Activated CD4-positive, alpha-beta T cell treated with anti-CD3 and anti-CD28 coated beads for 36 hours (primary cell): ENCODE results near the gene SLC1A1. TPM values are rescaled to one million over a fixed set of nuclear protein-coding genes. Genes with fewer than 3 reads are reported as not detected.

Source experiments
- ATAC-seq: fragments of 200-7000 bp; cut with Tn5 transposase; one replicate; pipeline ENCODE4 v1.10.0; 2021; ENCODE audit warnings: mild to moderate bottlenecking, moderate library complexity
- CTCF ChIA-PET: fragments of 350-600 bp; sonication (Branson Sonifier 250); formaldehyde crosslinking; loops from one replicate; lab custom pipeline; 2021; ENCODE audit warnings: antibody characterized with exemption; lab: Charles Lee
- POLR2A ChIA-PET: fragments of 350-600 bp; sonication (Branson Sonifier 250); formaldehyde crosslinking; loops from one replicate; lab custom pipeline; 2021; ENCODE audit warnings: antibody characterized with exemption, inconsistent platforms; lab: Charles Lee
- DNase-seq: peaks from one replicate; pipeline ENCODE4 v3.0.0-alpha.2; 2020
- H3K27ac Mint-ChIP-seq: one replicate; pipeline ENCODE4 v1.8.0; 2021; ENCODE audit warnings: mixed read lengths
- H3K27me3 Mint-ChIP-seq: one replicate; pipeline ENCODE4 v1.8.0; 2021; ENCODE audit warnings: mixed read lengths
- H3K36me3 Mint-ChIP-seq: one replicate; pipeline ENCODE4 v1.8.0; 2021; ENCODE audit warnings: low read depth, mixed read lengths
- H3K4me1 Mint-ChIP-seq: one replicate; pipeline ENCODE4 v1.8.0; 2021; ENCODE audit warnings: mixed read lengths
- H3K4me3 Mint-ChIP-seq: one replicate; pipeline ENCODE4 v1.8.0; 2021; ENCODE audit warnings: mild to moderate bottlenecking, moderate library complexity, mixed read lengths
- H3K9me3 Mint-ChIP-seq: one replicate; pipeline ENCODE4 v1.8.0; 2021; ENCODE audit warnings: low read depth, mixed read lengths
- intact Hi-C, 2 experiments: fragments of 100-400 bp; cut with DNase I in 1 of 2; cut with micrococcal nuclease in 1 of 2; formaldehyde crosslinking; loops; one replicate each; pipeline versions ENCODE4 v1.14.2 to v1.15.1; 2022 to 2024; cut with DNase I, micrococcal nuclease
- total RNA-seq, 2 experiments: library from RNA; stranded (reverse); gene quantifications; one replicate each; pipeline ENCODE4 v1.2.3, GENCODE V29; 2021

Gene SLC1A1
- total RNA-seq, 2 experiments from 2014 or later = 0.18 to 0.23 TPM

DNA sequence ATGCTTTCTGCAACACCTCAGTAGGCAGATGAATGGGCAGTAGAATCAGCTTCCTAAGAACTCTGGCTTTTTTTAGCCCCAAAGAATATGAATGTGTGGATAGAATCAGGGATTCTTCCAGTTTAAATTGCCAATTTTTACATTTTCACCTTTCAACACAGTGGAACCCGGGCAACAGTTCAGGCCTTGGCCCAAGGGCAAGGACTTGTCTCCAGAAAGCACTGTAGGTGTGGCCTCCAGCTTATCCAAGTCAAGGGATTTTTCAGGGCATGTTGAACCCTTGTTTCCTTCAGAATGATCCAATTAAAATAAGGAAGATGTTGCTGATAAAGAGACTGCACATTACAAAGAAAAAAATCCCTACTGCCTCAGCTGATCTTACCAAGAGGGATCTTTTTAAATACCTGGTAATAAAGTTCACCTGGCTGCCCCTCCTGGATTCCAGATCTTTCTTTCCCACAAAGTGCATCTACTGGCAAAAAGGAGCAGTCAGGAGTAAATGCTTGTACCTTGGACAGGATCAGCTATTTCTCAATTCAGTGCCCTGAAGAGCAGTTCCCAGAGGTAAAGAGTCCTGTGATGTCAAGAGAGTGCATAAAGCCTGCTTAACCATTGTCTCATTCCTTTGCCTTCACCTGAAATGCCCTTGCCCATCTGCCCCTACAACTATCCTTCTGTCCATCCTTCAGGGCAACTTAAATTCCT, 91.7 kb downstream of the SLC1A1 start:
- intact Hi-C loops = no loop called here

DNA sequence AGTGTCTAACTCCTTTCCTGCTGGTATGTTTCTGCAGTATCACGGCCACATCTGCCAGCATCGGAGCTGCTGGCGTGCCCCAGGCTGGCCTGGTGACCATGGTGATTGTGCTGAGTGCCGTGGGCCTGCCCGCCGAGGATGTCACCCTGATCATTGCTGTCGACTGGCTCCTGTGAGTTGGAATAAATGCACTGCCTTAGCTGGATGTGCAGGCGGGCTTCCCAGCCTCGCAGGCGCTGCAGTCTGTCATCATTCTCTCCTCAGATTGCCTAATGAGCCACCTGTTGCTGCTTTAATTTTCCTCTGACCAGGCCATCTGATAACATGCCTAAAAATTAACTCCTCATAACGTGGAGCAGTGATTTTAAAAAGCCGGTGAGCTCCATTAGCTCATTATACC, 92.7 kb downstream of the SLC1A1 start:
- Mint-ChIP-seq H3K4me1 (no peaks in the 10 kb centered on the region), H3K36me3 (no peaks in the 10 kb centered on the region), H3K27ac (no peak overlapping the region), H3K27me3 (no peaks in the 10 kb centered on the region), H3K4me3 (no peak overlapping the region), H3K9me3 (no peaks in the 10 kb centered on the region)
- ChIA-PET POLR2A (no interaction called here), CTCF (no interaction called here)
- no peak for DNase-seq
- intact Hi-C loops = no loop called here
- ATAC-seq = no peak

More for the DNA sequence above, 91.7 kb downstream of the SLC1A1 start:
- Mint-ChIP-seq H3K4me1 (no peaks in the 10 kb centered on the region), H3K27ac (no peak overlapping the region), H3K4me3 (no peak overlapping the region), H3K36me3 (no peaks in the 10 kb centered on the region), H3K9me3 (no peaks in the 10 kb centered on the region), H3K27me3 (no peaks in the 10 kb centered on the region)
- ChIA-PET CTCF (no interaction called here), POLR2A (no interaction called here)
- ATAC-seq (no peak), DNase-seq (no peak)

GRCh38 chr9:4584636-4585035, 94.4 kb downstream of the SLC1A1 start:
- no peak for DNase-seq
- CTCF ChIA-PET = interaction anchor here (0.7 kb wide), 1 partner anchor 987 kb away, joined by 3 read pairs; no protein-coding TSS in a partner anchor
- intact Hi-C loops = no loop called here
- ATAC-seq = no peak
- no peak overlapping the region for H3K27ac Mint-ChIP-seq
- H3K4me3 Mint-ChIP-seq = no peak overlapping the region
- POLR2A ChIA-PET = no interaction called here
- H3K9me3 Mint-ChIP-seq = no peaks in the 10 kb centered on the region
- H3K4me1 Mint-ChIP-seq = no peaks in the 10 kb centered on the region
- H3K36me3 Mint-ChIP-seq = no peaks in the 10 kb centered on the region
- no peaks in the 10 kb centered on the region for H3K27me3 Mint-ChIP-seq

DNA sequence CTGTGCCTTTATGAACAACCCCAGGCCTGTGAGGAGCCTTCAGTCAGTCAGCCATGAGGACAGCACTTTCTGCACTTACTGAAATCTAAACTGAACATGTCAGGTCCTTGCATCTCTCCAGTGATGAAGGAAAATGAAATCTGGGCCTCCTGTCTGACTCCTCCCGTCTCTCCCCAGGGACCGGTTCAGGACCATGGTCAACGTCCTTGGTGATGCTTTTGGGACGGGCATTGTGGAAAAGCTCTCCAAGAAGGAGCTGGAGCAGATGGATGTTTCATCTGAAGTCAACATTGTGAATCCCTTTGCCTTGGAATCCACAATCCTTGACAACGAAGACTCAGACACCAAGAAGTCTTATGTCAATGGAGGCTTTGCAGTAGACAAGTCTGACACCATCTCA, 94.9 kb downstream of the SLC1A1 start:
- no peaks in the 10 kb centered on the region for H3K36me3 Mint-ChIP-seq
- no peaks in the 10 kb centered on the region for H3K9me3 Mint-ChIP-seq
- H3K4me1 Mint-ChIP-seq = no peaks in the 10 kb centered on the region
- no peak overlapping the region for H3K4me3 Mint-ChIP-seq
- CTCF ChIA-PET = interaction anchor here (0.7 kb wide), 1 partner anchor 986 kb away, joined by 3 read pairs; no protein-coding TSS in a partner anchor
- DNase-seq = no peak
- no peak overlapping the region for H3K27ac Mint-ChIP-seq
- no peaks in the 10 kb centered on the region for H3K27me3 Mint-ChIP-seq
- intact Hi-C loops = no loop called here
- POLR2A ChIA-PET = no interaction called here
- no peak for ATAC-seq

DNA sequence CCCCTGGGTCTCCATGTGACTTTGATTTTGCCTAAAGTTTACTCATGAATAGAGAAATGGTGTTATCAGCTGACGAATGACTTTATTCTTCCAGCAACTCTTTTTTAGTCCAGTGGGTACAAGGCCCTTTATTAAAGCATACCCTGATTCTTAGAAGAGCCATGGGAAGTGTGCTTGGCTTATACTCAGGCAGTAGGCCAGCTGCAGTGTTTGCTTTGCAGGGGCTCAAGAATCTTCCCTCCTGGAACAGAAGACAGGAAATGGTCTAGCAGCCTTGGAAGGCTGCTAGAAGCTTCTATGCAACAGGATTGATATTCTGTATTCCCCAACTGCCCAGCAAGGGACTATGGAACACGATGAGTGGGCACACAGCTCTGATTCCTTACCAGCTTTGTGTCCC, 98.5 kb downstream of the SLC1A1 start:
- DNase-seq (no peak), ATAC-seq (no peak)
- Mint-ChIP-seq H3K4me3 (no peak overlapping the region), H3K9me3 (no peaks in the 10 kb centered on the region), H3K27ac (no peak overlapping the region), H3K36me3 (no peaks in the 10 kb centered on the region), H3K27me3 (no peaks in the 10 kb centered on the region), H3K4me1 (no peaks in the 10 kb centered on the region)
- ChIA-PET POLR2A (no interaction called here), CTCF (interaction anchor here (0.7 to 1.6 kb wide), 5 partner anchors 12 to 280 kb away, joined by 3 to 4 read pairs (median 4); no protein-coding TSS in a partner anchor)
- intact Hi-C loops = no loop called here

DNA sequence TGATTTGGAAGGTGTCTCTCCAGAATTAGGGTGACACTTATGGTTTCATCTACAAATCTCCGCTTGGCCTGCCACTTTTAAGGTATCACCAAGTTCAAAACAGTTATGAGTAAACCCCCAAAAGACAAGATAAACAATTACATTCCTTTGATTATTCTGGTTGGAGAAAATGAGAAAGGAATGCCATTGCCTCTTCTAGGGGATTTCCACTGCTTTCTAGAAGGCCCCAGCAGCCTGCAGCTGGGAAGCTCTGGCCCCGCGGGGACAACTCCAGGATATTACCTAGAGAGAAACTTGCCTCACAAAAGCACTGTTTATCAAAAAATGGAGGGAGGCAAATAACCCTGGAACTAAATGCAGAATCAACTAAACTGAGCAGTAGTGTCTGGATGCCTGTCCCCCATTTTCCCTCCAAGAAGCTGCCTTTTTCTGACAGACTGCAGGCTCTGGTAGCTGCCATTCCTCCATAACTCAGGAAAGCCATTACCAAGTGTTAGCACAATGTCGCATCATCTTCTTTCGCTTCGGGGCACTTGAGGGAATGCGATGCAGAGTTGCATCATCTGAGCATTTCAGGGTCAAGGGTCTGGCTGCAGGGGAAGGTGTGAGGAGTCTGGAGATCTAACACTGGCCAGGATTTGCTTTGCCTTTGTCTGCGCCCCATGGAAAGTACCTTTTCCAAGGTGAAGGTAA, 100.3 kb downstream of the SLC1A1 start:
- intact Hi-C loops = loop anchor here in 1 of 2 experiments (10.0 kb wide), 1 partner anchor 164 kb away; no protein-coding TSS in a partner anchor
- ChIA-PET POLR2A (no interaction called here), CTCF (interaction anchor here (0.7 to 1.1 kb wide), 2 partner anchors 11 to 14 kb away, joined by 4 to 6 read pairs; no protein-coding TSS in a partner anchor)
- ATAC-seq = no peak
- no peak for DNase-seq
- H3K4me3 Mint-ChIP-seq = no peak overlapping the region
- H3K27me3 Mint-ChIP-seq = no peaks in the 10 kb centered on the region
- no peaks in the 10 kb centered on the region for H3K9me3 Mint-ChIP-seq
- no peaks in the 10 kb centered on the region for H3K36me3 Mint-ChIP-seq
- H3K27ac Mint-ChIP-seq = no peak overlapping the region
- peaks cover 9% of the 10 kb centered on the region for H3K4me1 Mint-ChIP-seq

DNA sequence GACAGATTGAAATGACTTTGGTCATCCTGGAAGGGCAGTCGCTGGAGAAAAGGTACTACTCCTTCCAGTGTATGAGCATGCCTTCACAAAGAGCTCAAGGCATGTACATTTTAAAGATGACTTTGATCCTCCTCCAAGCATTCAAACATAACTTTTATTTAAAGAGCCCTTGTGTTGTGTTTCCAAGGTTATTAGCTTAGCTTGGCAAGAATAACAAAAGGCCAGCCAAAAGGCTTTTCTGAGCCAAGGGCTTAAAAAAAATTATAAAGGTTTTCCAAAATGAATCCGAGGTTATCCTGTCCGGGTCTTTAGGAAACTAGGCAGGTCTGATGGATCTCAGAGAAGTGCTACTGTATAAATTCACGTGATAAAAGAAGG, 100.8 kb downstream of the SLC1A1 start:
- CTCF ChIA-PET = interaction anchor here (0.7 to 1.1 kb wide), 2 partner anchors 10 to 14 kb away, joined by 4 to 6 read pairs; no protein-coding TSS in a partner anchor

GRCh38 chr9:4592295-4592694, 102.0 kb downstream of the SLC1A1 start:
- no peak overlapping the region for H3K27ac Mint-ChIP-seq
- H3K27me3 Mint-ChIP-seq = no peaks in the 10 kb centered on the region
- H3K9me3 Mint-ChIP-seq = no peaks in the 10 kb centered on the region
- POLR2A ChIA-PET = no interaction called here
- no peak overlapping the region for H3K4me3 Mint-ChIP-seq
- CTCF ChIA-PET = interaction anchor here (0.7 to 1.5 kb wide), 3 partner anchors 12 to 313 kb away, joined by 3 to 4 read pairs (median 4); no protein-coding TSS in a partner anchor
- peaks cover 23% of the 10 kb centered on the region for H3K4me1 Mint-ChIP-seq
- intact Hi-C loops = loop anchor here in 1 of 2 experiments (10.0 kb wide), 1 partner anchor 163 kb away; no protein-coding TSS in a partner anchor
- no peak for ATAC-seq
- H3K36me3 Mint-ChIP-seq = no peaks in the 10 kb centered on the region
- no peak for DNase-seq

More for the DNA sequence above, 100.8 kb downstream of the SLC1A1 start:
- POLR2A ChIA-PET = no interaction called here
- Mint-ChIP-seq H3K4me3 (no peak overlapping the region), H3K4me1 (peaks cover 13% of the 10 kb centered on the region), H3K27me3 (no peaks in the 10 kb centered on the region), H3K36me3 (no peaks in the 10 kb centered on the region), H3K27ac (no peak overlapping the region), H3K9me3 (no peaks in the 10 kb centered on the region)
- ATAC-seq = no peak
- intact Hi-C loops = loop anchor here in 1 of 2 experiments (10.0 kb wide), 1 partner anchor 164 kb away; no protein-coding TSS in a partner anchor
- no peak for DNase-seq

DNA sequence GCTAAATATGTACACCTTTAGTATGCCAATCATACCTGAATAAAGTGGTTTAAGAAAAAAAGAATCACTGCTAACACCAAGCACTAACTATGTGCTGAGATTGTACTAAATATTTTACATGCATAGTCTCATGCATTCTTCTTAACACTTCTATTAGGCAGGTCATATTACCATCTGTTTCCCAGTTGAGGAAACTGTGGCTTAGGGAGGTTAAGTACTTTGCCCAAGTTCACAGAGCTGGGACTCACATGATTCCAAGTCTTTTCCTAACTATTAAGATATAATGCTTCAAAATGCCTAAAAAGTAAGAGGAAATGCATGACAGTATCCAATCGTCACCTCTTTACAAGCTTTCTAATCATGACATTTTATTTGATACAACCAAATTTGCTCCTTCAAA, 102.6 kb downstream of the SLC1A1 start:
- Mint-ChIP-seq H3K27me3 (no peaks in the 10 kb centered on the region), H3K4me3 (no peak overlapping the region), H3K27ac (no peak overlapping the region), H3K4me1 (peaks cover 29% of the 10 kb centered on the region), H3K9me3 (no peaks in the 10 kb centered on the region), H3K36me3 (no peaks in the 10 kb centered on the region)
- ATAC-seq (no peak), DNase-seq (no peak)
- intact Hi-C loops = loop anchor here in 1 of 2 experiments (10.0 kb wide), 1 partner anchor 162 kb away; no protein-coding TSS in a partner anchor
- CTCF ChIA-PET = interaction anchor here (0.5 to 1.5 kb wide), 2 partner anchors 12 to 1067 kb away, joined by 3 to 4 read pairs; no protein-coding TSS in a partner anchor
- POLR2A ChIA-PET = no interaction called here

DNA sequence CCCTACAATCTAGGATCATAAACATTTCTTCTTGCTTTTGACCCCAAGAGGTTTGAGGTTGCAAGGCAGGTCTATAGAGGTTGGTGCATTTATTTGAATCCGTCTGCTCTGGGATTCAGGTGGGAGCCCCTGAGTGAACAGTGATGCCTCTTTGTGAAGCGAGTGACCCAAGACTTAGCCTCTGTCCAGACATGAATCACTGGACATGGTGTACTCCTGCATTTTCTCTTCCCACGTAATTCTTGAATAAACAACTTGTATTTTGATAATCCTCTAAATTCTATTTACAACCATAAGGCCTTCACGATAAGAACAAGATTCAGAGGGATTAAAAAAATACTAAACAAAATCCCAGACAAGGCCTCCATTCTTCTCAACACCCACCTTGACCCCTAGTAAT, 104.3 kb downstream of the SLC1A1 start:
- ATAC-seq (no peak), DNase-seq (no peak)
- ChIA-PET POLR2A (no interaction called here), CTCF (interaction anchor here (0.5 to 0.7 kb wide), 2 partner anchors 167 to 1341 kb away, joined by 3 read pairs; no protein-coding TSS in a partner anchor)
- intact Hi-C loops = loop anchor here in 1 of 2 experiments (10.0 kb wide), 1 partner anchor 160 kb away; no protein-coding TSS in a partner anchor
- Mint-ChIP-seq H3K4me1 (peaks cover 33% of the 10 kb centered on the region), H3K27ac (no peak overlapping the region), H3K4me3 (no peak overlapping the region), H3K9me3 (no peaks in the 10 kb centered on the region), H3K36me3 (no peaks in the 10 kb centered on the region), H3K27me3 (no peaks in the 10 kb centered on the region)

GRCh38 chr9:4594994-4595393, 104.7 kb downstream of the SLC1A1 start:
- Mint-ChIP-seq H3K4me3 (no peak overlapping the region), H3K4me1 (peaks cover 35% of the 10 kb centered on the region), H3K27ac (peak overlapping the region; percentile 14), H3K36me3 (no peaks in the 10 kb centered on the region), H3K9me3 (no peaks in the 10 kb centered on the region), H3K27me3 (no peaks in the 10 kb centered on the region)
- intact Hi-C loops = loop anchor here in 1 of 2 experiments (10.0 kb wide), 1 partner anchor 160 kb away; no protein-coding TSS in a partner anchor
- ChIA-PET POLR2A (no interaction called here), CTCF (interaction anchor here (0.5 to 0.7 kb wide), 2 partner anchors 167 to 1341 kb away, joined by 3 read pairs; no protein-coding TSS in a partner anchor)
- DNase-seq (no peak), ATAC-seq (no peak)
